Activated CD4-positive, alpha-beta T cell treated with anti-CD3 and anti-CD28 coated beads for 1 hour (primary cell): Measurements from ENCODE around the gene EEF2K.
"Not testable (repeated sequence)": the region's sequence is repeated elsewhere in the genome, so short reads cannot be mapped to it uniquely, and the experiment has no call there.

Source experiments
- DNase-seq: peaks from one replicate; pipeline ENCODE4 v3.0.0-alpha.2; 2020

The EEF2K gene

DNA sequence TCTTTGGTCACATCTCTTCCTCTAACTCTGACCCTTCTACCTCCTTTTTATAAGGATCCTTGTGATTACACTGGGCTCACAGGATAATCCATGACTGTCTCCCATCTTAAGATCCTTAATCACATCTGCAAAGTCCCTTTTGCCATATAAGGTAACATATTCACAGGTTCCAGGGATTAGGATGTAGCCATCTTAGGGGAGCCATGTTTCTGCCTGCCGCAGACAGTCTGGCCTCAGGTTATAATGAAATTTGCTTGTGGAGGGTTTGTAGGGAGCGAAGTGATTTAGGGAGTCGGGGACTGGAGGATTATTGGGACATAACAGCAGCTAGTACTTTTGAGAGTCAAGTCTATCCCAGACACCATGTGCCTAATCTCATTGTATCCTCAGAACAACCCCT is 7.7 kb downstream of the EEF2K start:
- DNase-seq, result no peak

DNA sequence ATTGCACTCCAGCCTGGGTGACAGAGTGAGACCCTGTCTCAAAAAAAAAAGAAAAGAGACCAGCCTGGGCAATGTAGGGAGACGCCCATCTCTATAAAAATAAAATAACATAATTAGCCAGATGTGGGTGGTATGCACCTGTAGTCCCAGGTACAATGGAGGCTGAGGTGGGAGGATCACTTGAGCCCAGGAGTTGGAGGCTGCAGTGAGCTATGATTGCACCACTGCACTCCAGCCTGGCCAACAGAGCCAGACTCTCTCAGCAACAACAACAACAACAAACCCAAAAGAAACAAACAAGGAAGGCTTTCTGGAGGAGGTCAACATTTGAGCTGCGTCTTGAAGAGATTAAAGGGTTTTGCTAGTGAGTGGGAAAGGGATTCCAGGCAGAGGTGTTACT is 8.3 kb downstream of the EEF2K start:
- no peak for DNase-seq

DNA sequence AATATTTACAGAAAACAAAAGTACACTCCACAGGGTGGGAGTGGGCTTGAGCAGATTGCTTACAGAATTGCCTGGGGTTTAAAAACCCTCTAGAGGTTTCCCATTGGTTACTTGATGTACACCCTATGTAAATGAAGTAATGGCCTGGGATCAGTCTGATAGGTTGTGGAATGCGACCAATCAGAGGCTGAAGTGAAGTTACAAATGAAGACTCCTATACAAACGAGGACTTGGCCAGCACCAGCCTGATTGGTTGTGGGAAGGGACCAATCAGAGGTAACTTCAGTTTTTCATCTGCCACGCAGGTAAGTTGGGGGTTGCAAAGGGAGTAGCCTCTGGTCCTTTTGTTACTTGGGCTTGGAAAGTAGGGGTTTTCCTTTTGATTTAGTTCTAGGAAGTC is 8.8 kb downstream of the EEF2K start:
- no peak for DNase-seq

DNA sequence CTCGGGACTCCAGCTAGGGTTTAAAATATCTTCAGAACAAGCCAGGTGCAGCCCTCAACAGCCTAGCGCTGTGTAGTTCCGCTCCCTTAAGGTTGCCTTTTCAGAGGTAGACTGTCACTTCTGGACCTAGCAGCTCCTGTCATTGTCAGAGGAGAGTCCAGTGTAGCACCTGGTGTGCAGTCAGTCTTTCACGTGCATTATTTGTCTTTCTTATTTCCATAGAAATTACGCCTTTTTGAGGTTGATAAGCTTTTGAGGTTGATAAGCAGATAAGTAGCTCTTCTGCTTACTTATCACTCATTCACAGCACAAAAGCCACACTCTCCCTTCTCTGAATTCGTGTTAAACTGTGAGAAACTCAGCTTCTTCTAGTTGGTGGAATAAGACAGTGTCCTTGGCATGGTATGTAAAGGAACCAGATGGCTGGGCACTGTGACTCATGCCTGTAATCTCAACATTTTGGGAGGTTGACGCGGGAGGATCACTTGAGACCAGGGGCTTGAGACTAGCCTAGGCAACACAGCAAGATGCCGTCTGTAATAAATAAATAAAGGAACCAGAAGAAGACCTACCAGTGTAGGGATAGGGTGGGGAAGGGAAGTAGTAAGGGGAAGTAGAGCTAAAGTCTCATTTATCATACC is 10.2 kb downstream of the EEF2K start:
- DNase-seq, result no peak

DNA sequence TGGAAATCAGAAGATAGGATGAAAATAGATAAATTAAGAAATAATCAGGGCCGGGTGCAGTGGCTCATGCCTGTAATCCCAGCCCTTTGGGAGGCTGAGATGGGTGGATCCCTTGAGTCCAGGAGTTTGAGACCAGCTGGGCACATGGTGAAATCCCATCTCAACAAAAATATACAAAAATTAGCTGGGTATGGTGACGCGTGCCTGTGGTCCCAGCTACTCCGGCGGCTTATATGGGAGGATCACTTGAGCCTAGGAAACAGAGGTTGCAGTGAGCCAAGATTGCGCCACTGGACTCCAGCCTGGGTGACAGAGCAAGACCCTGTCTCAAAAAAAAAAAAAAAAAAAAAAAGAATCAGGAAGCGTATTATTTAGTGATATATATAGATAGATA is 10.8 kb downstream of the EEF2K start:
- not testable (repeated sequence) for DNase-seq

DNA sequence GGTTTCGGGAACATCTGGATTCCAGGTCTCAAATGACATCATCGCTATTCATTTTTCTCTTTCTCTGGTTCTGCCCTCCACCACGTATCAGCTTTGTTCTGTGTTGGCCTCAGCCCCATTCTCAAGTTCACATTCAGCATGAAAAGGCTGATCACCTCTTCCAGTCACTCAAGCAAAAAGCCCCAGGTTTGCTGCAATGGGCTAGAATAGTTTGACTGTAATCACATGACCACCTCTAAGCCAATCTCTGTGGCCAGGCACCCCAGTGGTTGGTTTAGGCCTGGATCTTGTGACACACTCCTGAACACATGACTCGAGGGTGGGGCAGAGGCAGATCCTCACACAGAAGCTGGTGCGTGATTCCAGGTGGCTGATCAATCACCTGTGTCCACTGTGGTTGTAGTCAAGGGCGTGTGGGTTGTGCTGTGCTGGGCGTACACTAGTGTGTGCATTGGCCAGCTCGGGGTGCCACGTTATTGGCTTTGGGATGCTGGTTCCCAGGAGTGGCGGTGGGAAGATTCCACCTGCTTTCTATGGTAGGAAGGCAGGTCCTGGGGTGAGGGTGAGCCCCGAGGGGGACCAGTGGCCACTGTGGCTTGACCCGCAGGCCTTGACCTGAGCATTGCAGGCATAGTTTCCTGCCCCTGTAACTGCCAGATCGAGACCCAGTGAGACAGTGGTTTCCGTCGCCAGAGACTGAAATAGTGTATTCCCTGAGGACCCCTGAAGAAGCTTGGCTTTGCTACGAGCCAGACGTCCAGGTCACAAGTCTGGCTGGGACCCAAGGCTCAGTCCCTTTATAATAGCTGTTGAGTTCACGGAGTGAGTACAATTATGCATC is 12.0 kb downstream of the EEF2K start:
- no peak for DNase-seq

DNA sequence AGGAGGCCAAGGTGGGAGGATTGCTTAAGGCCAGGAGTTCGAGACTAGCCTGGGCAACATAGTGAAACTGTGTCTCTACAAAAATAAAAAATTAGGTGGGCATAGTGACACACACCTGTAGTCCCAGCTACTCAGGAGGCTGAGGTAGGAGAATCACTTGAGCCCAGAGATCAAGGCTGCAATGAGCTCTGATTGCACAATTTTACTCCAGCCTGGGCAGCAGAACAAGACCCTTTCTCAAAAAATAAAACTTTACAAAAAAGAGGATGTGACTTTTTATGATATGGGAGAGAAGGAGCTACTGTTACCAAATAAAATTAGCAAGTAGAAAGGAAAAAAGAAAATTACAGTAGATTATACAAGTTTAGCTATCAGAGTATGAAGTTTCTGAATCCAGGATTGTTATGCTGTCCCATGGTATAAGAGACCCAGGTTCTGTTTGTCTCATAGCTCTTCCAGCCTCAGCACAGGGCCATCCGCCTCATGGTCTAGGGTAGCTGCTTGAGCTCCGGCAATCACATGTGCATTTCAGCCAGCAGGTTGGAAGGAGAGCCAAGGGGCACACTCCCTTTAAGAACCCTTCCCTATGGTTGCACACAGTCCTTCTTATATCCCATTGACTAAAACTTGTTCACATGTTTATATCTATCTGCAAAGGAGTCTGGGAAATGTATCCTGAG is 13.5 kb downstream of the EEF2K start:
- no peak for DNase-seq

DNA sequence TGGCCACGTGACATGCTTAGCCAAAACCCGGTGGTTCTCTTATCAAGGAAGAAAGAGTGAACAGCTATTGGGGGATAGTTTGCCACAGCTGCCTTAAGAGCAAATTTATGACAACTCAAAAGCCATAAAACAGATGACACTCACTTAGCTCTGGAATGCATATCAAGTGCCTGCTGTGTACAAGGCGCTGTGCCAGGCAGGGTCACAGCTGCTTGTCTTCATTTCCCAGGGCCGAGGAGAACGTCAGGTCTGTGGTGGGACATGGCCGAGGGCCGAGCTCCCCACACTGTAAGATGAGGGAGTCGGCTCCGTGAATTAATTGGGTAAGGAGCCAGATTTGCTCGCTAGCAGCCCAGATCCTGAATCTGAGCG is 14.0 kb downstream of the EEF2K start:
- no peak for DNase-seq

DNA sequence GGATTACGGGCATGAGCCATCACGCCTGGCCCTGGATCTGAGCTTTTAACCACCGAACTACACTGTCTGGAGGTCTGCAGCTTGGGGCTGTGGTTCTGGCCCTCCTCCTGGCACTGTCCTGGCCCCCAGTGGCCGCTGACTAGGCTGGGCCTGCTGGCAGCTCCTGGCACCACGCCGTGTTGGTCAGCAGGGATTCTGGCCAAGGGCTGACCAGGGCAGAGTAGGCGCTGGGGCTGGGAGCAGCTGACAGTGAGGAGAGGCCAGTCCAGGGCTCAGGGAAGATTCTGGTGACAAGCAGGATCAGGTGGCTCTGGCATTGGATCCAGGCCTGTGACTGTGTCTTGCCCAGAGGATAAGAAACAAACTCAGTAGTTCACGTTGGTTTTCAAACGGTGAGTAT is 14.6 kb downstream of the EEF2K start:
- no peak for DNase-seq

DNA sequence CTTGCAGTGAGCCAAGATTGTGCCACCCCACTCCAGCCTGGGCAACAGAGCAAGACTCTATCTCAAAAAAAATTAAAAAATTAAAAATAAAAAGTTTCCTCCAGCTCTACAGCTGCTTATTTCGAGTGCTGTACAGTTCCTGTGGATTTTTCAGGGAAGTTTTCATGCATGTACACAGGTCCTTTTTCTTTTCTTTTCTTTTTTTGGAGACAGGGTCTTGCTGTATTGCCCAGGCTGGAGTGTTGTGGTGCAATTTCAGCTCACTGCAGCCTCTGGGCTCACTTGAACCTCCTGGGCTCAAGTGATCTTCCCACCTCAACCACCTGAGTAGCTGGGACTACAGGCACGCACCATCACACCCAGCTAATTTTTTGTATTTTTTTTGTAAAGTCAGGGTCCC is 15.9 kb downstream of the EEF2K start:
- DNase-seq, result no peak

DNA sequence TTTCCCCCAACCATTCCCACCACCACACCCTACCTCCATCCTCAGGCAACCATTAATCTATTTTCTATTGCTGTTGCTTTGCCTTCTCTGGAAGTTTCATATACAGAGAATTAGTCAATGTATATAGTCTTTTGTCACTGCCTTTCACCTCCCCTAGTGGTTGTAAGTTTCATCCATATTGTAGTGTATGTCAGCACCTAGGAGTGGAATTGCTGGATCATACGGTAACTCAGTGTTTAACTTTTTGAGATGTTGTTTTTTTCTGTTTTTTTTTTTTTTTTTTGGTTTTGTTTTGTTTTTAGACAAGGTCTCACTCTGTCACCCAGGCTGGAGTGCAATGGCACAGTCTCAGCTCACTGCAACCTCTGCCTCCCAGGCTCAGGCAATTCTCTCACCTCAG is 16.9 kb downstream of the EEF2K start:
- DNase-seq, result no peak

DNA sequence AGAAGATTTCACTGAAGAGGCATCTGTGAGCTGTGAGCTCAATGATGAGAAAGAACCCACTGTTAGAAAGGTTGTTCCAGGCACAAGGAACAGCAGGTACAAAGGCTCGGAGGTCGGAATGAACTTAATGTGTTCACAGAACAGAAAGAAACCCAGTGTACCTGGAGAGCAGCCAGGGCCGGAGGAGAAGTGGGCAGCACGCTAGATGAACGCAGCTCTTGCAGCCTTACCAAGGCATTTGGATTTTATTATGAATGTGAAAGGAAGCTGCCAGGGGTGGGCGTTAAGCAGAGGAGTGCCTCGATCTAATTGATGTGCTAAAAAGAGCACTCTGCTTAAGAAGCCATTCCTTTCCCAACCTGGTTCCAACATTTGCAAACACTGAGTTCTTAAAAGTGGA is 19.0 kb downstream of the EEF2K start:
- DNase-seq, result no peak

DNA sequence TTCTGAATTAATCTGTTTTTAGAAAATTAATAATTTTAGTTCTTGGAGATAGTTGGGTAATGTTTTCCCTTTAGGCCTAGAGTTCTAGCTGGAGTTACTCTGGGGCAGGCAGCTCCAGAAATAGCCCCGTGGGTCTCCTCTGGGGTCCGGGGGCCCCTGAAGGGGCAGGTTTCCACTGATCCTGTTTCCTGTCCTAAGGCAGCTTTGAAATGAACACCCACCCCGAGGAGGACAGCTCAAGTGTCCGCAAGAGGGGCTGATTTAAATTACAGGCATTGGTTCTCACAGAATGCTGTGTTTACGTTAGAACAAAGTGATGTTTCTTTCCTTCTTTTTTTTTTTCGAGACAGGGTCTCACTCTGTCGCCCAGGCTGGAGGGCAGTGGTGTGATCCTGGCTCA is 23.8 kb downstream of the EEF2K start:
- DNase-seq, result no peak

DNA sequence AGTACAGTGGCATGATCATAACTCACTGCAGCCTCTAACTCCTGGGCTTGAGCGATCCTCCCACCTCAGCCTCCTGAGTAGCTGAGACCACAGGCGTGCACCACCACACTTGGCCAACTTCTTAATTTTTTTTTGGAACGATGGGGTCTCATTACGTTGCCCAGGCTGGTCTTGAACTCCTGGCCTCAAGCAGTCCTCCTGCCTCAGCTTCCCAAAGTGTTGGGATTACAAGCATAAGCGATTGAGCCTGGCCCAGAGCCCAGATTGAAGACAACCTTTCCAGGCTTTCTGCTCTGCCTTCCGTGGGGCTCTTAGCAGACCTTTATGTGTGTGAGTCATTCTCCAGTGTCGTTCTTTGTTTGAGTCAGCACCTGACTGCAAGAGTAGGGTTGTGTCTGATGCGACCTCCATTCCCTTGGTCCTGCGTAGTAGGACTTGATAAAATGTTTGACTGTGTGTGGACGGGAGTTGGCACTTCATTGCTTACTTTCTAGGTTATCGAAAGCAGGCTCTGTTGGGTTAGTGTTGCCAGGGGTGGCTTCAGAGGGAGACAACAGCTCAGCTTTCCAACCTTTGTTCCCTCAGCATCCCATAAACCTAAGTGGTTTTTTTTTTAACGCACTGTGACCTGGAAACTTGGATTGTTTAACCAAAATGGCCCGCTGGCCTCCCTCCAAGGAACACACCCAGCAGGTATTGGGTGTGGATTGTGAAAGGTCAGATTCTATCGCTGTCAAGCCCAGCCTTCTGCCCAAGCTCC is 26.4 kb downstream of the EEF2K start:
- no peak for DNase-seq

DNA sequence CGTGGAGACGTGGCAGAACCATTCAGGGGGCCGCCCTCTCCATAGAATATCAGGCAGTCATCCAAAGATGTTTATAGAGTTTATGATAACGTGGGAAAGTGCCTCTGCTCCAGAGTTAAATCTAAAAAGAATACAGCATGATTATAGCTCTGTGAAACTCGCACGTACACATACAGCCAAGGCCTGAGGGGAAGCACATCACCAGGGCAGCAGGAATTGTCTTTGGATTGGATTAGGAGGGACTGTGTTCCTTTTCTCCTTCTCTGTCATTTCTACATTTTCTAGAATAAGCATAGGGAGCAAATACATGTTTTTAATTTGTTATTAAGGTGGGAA is 26.9 kb downstream of the EEF2K start:
- no peak for DNase-seq

DNA sequence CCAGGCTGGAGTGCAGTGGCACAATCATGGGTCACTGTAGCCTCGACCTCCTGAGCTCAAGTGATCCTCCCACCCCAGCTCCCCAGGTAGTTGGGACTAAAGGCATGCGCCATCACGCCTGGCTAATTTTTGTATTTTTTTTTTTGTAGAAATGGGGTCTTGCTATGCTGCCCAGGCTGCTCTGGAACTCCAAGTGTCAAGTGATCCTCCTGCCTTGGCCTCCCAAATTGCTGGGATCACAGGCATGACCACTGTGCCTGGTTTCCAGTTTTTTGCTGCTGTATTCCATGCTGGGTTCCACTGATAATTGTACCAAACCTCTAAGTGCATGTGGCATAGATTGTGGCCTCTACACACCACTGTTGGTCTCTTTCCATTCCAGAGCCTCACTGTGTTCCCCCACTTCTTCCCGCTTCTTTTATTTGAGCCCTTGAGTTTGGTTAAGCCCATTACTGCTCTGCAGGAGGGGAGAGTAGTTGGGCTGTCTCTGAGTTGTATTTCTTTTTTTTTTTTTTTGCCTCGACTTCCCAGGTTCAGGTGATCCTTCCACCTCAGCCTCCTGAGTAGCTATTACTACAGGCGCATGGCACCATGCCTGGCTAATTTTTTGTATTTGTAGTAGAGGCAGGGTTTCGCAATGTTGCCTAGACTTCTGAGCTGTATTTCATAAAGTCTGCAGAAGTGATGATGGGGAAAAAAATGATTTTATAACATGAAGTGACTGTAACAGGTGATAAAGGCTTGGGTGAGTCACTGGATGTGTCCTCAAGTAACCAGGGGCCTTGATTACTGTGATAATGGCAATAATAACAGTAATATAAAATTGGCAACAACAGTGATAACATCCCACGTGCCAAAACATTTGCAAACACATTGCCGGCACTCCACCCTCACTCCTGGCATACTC is 30.0 kb downstream of the EEF2K start:
- no peak for DNase-seq

DNA sequence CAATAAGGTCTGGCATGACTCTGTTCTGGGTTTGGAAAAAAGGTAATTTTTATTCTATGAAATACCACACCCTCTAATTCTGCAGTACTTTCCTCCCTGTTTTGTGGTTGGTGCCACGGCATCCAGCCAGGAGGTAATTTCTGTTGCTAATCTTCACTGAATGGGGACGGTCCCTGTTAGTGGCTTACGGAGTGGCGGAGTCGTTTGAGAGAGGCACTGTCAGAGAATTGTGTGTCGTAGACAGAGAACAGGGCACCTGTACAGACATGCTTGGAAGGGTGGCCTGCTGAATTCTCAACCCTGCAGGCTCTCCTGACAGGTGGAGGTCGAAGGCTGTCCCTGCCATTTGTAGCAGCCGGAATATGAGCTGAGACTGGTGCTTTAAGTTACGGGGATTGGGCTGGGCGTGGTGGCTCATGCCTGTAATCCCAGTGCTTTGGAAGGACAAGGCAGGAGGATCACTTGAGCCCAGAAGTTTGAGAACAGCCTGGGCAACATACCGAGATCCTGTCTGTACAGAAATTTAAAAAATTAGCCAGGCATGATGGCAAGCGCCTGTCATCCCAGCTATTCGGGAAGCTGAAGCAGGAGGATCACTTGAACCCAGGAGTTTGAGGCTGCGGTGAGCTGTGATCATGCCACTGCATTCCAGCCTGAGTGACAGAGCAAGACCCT is 33.2 kb downstream of the EEF2K start:
- no peak for DNase-seq

DNA sequence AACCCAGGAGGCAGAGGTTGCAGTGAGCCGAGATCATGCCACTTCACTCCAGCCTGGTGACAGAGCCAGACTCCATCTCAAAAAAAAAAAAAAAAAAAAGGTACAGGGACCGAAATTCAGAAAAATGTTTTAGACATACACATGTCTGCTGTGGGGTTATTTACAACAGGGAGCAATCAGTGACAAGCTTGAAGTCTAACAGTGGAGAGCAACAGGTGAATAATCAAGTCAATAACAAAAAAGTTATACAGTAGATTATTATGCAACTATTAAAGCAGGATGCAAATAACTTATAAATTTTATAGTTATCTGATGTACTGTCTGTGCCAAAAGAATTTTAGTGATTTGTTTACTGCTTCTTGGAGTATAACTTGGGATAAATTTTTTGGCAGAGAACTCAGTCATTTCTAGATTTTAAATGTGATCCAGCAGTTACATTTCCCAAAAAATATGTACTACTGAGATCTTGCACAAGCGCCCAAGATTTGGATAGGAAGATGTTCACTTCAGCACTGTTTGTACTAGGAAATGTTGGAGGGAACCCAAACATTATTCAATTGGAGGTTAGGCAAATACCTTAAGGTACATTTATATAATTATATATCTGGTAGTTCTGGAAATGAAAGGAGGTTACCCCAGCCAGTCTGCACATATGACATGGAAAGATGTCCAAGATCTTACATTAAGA is 34.1 kb downstream of the EEF2K start:
- DNase-seq, result no peak

DNA sequence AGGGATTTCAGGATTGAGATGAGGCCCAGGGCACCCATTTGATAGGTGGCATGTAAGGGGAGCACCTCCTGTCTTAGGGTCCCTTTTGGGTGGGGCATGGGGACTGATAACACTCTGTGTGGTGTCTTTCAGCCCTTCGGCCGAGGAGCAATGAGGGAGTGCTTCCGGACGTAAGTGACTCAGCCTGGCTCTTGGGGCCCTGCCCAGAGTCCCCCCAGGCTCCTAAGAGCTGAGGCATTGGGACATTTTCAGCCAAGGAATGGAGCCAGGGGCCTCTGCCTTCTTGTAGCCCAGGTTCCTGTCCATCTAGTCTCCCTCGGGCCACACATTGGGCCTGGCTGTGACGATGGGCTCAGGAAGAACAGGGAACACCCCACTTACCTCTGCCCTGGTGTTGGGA is 44.4 kb downstream of the EEF2K start:
- no peak for DNase-seq

DNA sequence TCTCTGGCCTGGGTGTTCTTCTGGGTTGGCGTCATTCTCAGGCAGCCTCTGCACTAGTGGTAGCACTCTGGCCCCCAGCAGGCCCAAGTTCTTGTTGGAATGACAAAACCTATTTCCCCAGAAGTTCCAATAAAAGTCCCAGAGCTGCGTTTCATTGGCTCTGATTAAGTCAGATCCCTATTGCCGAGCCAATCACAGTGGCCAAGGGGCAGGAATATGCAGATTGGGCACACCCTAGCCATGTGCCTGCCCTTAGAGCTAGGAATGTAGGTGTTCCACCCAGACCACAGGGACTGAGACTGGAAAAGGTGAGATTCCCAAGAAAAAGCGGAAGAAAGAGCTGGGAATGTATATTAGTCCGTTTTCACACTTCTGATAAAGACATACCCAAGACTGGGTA is 46.2 kb downstream of the EEF2K start:
- no peak for DNase-seq

DNA sequence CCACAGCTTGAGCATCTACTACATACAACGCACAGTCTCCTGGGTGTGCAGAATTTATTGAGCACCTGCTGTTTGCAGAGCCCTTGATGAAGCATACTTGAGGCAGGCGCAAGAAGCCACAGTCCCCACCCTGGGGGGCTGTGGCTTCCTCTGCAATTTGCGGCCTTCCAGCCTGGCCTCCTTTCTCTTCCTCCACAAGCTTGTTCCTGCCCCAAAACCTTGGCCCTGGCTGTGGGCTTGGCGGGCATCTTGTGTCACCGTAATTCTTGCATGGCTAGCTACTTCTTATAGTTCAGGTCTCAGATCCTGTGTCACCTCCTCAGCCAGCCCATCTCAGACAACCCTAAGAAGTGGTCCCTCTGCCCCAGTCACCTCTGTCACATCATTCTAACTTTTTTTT is 47.2 kb downstream of the EEF2K start:
- no peak for DNase-seq
